Chondrocyte (in vitro differentiated cells): Measurements from ENCODE around the gene SHPK. TPM values are rescaled to one million over a fixed set of nuclear protein-coding genes. Genes with fewer than 3 reads are reported as not detected.

ENCODE experiments used
- DNase-seq: peaks from one replicate; pipeline ENCODE4 v3.0.0; 2021; ENCODE audit warnings: mixed read lengths, low spot score
- H3K27ac Mint-ChIP-seq: one replicate; pipeline ENCODE4 v1.8.0; 2021; ENCODE audit warnings: mild to moderate bottlenecking, moderate library complexity, mixed read lengths; ENCODE audit not compliant: unreplicated experiment
- H3K27me3 Mint-ChIP-seq: 2 replicates; pipeline ENCODE4 v1.8.0; 2021; ENCODE audit warnings: low read depth, mixed read lengths
- H3K36me3 Mint-ChIP-seq: 2 replicates; pipeline ENCODE4 v1.8.0; 2021; ENCODE audit warnings: low read depth, mixed read lengths
- H3K4me1 Mint-ChIP-seq: 2 replicates; pipeline ENCODE4 v1.8.0; 2021; ENCODE audit warnings: low read depth, mild to moderate bottlenecking, mixed read lengths
- H3K4me3 Mint-ChIP-seq: one replicate; pipeline ENCODE4 v1.8.0; 2021; ENCODE audit warnings: mild to moderate bottlenecking, moderate library complexity, mixed read lengths; ENCODE audit not compliant: unreplicated experiment
- H3K9me3 Mint-ChIP-seq: 2 replicates; pipeline ENCODE4 v1.8.0; 2021; ENCODE audit warnings: low read depth, mixed read lengths
- total RNA-seq: library from RNA; stranded (reverse); gene quantifications from 3 replicates; pipeline ENCODE4 v1.2.1, GENCODE V29; 2021
- TF ChIP-seq, protein P1 (sequence below): fragments of 200-600 bp; sonication (generic); IDR thresholded peaks from 2 replicates; pipeline ENCODE4 v1.5.0; 2021; ENCODE audit warnings: antibody characterized with exemption, mild to moderate bottlenecking, moderate library complexity

SHPK gene
- total RNA-seq, 1 donor from 2014 or later: 5.6 TPM

DNA sequence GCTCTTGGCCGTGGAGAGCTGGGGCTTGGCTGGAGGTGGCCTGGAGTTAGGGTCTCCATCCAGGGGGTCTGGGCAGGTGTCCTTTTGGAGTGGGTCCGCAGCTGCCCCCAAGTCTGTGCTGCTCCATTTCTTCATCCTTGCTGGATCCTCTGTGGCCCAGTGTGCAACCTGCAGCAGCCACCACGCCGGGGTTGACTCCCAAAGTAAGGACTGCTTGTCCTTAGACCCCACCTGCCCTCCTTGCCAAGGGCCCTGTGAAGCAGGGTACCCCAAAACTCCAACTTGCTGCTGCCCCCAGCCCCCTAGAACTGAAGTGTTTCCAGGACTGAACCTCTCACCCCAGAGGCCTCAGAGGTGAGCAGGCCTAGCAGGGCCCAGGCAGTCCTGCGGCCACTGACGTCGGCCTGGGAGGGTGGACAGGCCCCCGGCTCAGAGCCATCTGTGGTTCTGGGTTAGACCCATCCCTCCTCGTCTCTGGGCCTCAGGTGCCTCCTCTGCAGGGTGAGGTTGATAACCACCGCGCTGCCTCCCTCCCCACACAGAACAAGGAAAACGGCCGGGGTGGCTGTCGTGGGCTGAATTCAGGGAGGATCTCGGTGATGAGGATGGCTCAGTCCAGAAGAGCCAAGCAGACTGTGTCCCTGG, 43.7 kb downstream of the SHPK start:
- no peaks in the 10 kb centered on the region for H3K9me3 Mint-ChIP-seq
- TF ChIP-seq, protein P1, sequence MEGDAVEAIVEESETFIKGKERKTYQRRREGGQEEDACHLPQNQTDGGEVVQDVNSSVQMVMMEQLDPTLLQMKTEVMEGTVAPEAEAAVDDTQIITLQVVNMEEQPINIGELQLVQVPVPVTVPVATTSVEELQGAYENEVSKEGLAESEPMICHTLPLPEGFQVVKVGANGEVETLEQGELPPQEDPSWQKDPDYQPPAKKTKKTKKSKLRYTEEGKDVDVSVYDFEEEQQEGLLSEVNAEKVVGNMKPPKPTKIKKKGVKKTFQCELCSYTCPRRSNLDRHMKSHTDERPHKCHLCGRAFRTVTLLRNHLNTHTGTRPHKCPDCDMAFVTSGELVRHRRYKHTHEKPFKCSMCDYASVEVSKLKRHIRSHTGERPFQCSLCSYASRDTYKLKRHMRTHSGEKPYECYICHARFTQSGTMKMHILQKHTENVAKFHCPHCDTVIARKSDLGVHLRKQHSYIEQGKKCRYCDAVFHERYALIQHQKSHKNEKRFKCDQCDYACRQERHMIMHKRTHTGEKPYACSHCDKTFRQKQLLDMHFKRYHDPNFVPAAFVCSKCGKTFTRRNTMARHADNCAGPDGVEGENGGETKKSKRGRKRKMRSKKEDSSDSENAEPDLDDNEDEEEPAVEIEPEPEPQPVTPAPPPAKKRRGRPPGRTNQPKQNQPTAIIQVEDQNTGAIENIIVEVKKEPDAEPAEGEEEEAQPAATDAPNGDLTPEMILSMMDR: no peak
- no peak overlapping the region for H3K27ac Mint-ChIP-seq
- H3K4me3 Mint-ChIP-seq: no peak overlapping the region
- no peak for DNase-seq
- peaks cover 9% of the 10 kb centered on the region for H3K4me1 Mint-ChIP-seq
- H3K36me3 Mint-ChIP-seq: peaks cover 7% of the 10 kb centered on the region
- H3K27me3 Mint-ChIP-seq: no peaks in the 10 kb centered on the region

DNA sequence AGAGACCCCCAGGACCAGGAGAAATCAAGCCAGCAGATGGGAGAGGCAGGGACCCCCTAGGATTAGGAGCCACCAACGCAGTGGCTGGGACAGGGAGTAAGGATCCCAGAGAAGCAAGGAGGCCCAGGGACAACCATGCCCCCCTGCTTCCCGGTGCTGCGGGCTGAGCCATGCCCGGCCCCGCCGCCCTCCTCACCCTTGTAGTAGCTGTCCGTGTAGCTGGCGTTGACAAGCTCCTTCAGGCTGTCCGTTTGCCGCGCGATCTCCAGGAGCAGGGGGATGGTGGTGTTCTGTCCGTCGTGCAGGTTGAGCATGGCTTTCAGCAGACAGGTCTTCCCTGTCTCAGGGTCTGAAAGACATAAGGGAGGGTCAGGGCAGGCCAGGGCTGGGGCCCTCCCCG, 45.3 kb downstream of the SHPK start:
- no peak for DNase-seq
- TF ChIP-seq, protein P1: no peak
- Mint-ChIP-seq H3K27me3 (no peaks in the 10 kb centered on the region), H3K36me3 (peaks cover 11% of the 10 kb centered on the region), H3K4me3 (no peak overlapping the region), H3K4me1 (peaks cover 9% of the 10 kb centered on the region), H3K27ac (no peak overlapping the region), H3K9me3 (no peaks in the 10 kb centered on the region)

DNA sequence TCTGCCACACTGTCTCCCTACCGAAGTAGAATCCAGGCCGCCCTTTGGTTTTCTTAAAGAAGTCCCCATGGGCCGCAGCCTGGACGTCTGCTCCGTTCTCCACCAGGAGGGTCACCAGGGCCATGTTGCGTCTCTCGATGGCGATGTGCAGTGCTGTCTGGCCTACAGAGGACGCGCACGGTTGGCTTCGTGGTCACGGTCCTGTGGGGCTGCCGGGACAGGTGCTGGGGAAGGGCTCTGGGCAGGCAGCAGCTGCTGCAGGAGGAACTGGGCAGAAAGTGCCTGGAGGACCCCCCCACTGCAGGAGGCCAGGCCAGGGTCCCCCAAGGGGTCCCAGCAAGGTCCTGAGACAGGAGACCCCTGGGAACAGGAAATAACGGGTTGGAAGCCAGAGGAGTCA, 45.8 kb downstream of the SHPK start:
- peaks cover 9% of the 10 kb centered on the region for H3K4me1 Mint-ChIP-seq
- no peak for DNase-seq
- H3K4me3 Mint-ChIP-seq: no peak overlapping the region
- no peaks in the 10 kb centered on the region for H3K9me3 Mint-ChIP-seq
- H3K27me3 Mint-ChIP-seq: no peaks in the 10 kb centered on the region
- peaks cover 11% of the 10 kb centered on the region for H3K36me3 Mint-ChIP-seq
- H3K27ac Mint-ChIP-seq: no peak overlapping the region
- TF ChIP-seq, protein P1: no peak

DNA sequence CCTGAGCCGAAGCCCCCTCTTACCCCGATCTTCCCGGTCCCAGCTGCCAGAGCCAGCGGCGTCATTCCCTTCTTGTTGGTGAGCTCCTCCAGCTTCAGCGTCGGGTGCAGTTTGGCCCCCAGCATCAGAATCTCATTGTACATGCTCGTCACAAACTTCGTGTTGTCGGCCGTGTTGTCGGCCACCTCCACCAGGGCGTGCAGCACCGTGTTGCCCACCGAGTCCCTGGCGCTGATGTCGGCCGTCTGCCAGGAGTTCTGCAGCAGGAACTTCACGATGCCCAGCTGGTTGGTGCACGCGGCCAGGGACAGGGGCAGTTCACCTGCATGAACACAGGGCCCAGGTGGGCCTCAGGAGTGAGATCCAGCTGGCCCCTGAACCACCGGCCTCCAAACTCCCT, 46.3 kb downstream of the SHPK start:
- TF ChIP-seq, protein P1: no peak
- H3K4me3 Mint-ChIP-seq: no peak overlapping the region
- H3K36me3 Mint-ChIP-seq: peaks cover 12% of the 10 kb centered on the region
- H3K9me3 Mint-ChIP-seq: no peaks in the 10 kb centered on the region
- H3K4me1 Mint-ChIP-seq: peaks cover 6% of the 10 kb centered on the region
- no peak overlapping the region for H3K27ac Mint-ChIP-seq
- H3K27me3 Mint-ChIP-seq: no peaks in the 10 kb centered on the region
- DNase-seq: no peak

DNA sequence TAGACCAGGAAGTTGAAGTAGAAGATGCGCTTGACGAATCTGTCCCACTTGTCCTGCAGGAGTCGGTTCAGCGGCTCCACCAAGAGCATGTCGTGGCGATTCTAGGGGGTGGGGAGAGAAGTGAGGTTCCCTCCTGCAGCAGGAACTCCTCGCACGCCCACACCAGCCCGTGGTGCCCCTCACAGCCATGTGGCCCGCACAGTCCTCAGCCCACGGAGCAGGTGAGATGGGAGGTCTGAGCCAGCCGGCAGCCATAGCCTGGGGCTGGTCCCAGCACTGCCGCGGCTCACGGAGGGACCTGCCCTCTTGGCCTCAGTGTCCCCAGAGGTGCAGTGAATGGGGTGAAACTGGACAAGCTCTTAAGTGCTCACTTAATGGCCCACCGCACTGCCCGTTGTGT, 50.2 kb downstream of the SHPK start:
- Mint-ChIP-seq H3K27me3 (no peaks in the 10 kb centered on the region), H3K27ac (no peak overlapping the region), H3K36me3 (peaks cover 15% of the 10 kb centered on the region), H3K4me1 (no peaks in the 10 kb centered on the region), H3K4me3 (no peak overlapping the region), H3K9me3 (no peaks in the 10 kb centered on the region)
- TF ChIP-seq, protein P1: no peak
- no peak for DNase-seq
